ENCODE measurements around the gene OR5AK2. TPM values are rescaled to one million over a fixed set of nuclear protein-coding genes. Genes with fewer than 3 reads are reported as not detected.

Gene OR5AK2
- total and polyA plus RNA-seq, 9 of the 15 experiments (the other 6 are each of a cell fraction or from before 2014, with no cell fraction given): not detected

GRCh38 chr11:56948991-56949515 is 39.7 kb upstream of the OR5AK2 start:
- intact Hi-C loops (cut with micrococcal nuclease): no loop called here
- H2AFZ ChIP-seq (ENCODE audit: low read depth, low read length): no peak overlapping the region
- FAIRE-seq (no peak), ATAC-seq (no peak), DNase-seq (ENCODE audit: extremely low read depth in 1 of 4, low spot score in 3 of 4) (no peak)
- H4K20me1 ChIP-seq (replicated peaks; ENCODE audit: control insufficient read depth, insufficient read depth, low read length): no peaks in the 10 kb centered on the region
- no peaks in the 10 kb centered on the region for H3K36me3 ChIP-seq (ENCODE audit: control insufficient read depth, insufficient read depth, low read length)
- H3K79me2 ChIP-seq (ENCODE audit: control insufficient read depth, insufficient read depth, low read length): no peaks in the 10 kb centered on the region
- BruUV-seq (replicated peaks): no TSS peak
- no peaks in the 10 kb centered on the region for H3K9me1 ChIP-seq (ENCODE audit: control insufficient read depth, insufficient read depth, low read length)
- in situ Hi-C loops (cut with MboI): no loop called here
- H3K9ac ChIP-seq (ENCODE audit: insufficient read depth in 1 of 2, low read depth in 2 of 2, low read length in 2 of 2): no peak overlapping the region
- H3K27ac ChIP-seq (ENCODE audit: extremely low read depth, low read depth, low read length): no peak overlapping the region
- H3K4me3 ChIP-seq: no peak overlapping the region
- ChIA-PET CTCF (ENCODE audit: low intra/inter-chr PET ratio) (no interaction called here), POLR2A (no interaction called here)
- WGBS (ENCODE audit: insufficient coverage, low coverage, missing lambda C conversion rate): 0% methylated on average over 2 of the region's 2 CpGs
- no peaks in the 10 kb centered on the region for H3K9me3 ChIP-seq (replicated peaks; ENCODE audit: control insufficient read depth, insufficient read depth, low read depth, low read length)
- H3K4me2 ChIP-seq (ENCODE audit: insufficient read depth, low read length): no peak overlapping the region
- no peaks in the 10 kb centered on the region for H3K27me3 ChIP-seq (ENCODE audit: control insufficient read depth in 2 of 2, insufficient read depth in 2 of 2, low read length in 2 of 2)
- H3K4me1 ChIP-seq (replicated peaks in 1 of 2; ENCODE audit: control insufficient read depth in 2 of 2, insufficient read depth in 2 of 2, low read length in 2 of 2): no peaks in the 10 kb centered on the region
- TF ChIP-seq ZKSCAN8 (CRISPR knock-in tag; IDR thresholded peaks at IDR 0.05): no peak
- no peak for TF ChIP-seq SIX5 (IDR thresholded peaks at IDR 0.05; ENCODE audit: borderline replicate concordance in 1 of 2, insufficient read depth in 1 of 2, low read depth in 1 of 2, low read length in 2 of 2)
- TF ChIP-seq NUFIP1 (IDR thresholded peaks at IDR 0.05; ENCODE audit: partially characterized antibody): no peak
- no peak for TF ChIP-seq CBX2 (IDR thresholded peaks at IDR 0.05; ENCODE audit: insufficient read depth, low read length, poor library complexity, severe bottlenecking)
- TF ChIP-seq NCOA2 (IDR thresholded peaks at IDR 0.05; ENCODE audit: partially characterized antibody in 2 of 2): no peak
- TF ChIP-seq, protein P1, sequence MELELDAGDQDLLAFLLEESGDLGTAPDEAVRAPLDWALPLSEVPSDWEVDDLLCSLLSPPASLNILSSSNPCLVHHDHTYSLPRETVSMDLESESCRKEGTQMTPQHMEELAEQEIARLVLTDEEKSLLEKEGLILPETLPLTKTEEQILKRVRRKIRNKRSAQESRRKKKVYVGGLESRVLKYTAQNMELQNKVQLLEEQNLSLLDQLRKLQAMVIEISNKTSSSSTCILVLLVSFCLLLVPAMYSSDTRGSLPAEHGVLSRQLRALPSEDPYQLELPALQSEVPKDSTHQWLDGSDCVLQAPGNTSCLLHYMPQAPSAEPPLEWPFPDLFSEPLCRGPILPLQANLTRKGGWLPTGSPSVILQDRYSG (tag; conservative IDR thresholded peaks at IDR 0.05; ENCODE audit: low read depth): no peak
- no peak for TF ChIP-seq NR1H2 (CRISPR knock-in tag; IDR thresholded peaks at IDR 0.05)
- no peak for TF ChIP-seq MITF (IDR thresholded peaks at IDR 0.05)
- TF ChIP-seq ELK3 (CRISPR knock-in tag; IDR thresholded peaks at IDR 0.05): no peak
- TF ChIP-seq, protein P2, sequence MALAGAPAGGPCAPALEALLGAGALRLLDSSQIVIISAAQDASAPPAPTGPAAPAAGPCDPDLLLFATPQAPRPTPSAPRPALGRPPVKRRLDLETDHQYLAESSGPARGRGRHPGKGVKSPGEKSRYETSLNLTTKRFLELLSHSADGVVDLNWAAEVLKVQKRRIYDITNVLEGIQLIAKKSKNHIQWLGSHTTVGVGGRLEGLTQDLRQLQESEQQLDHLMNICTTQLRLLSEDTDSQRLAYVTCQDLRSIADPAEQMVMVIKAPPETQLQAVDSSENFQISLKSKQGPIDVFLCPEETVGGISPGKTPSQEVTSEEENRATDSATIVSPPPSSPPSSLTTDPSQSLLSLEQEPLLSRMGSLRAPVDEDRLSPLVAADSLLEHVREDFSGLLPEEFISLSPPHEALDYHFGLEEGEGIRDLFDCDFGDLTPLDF (CRISPR knock-in tag; IDR thresholded peaks at IDR 0.05): no peak
- TF ChIP-seq ZNF583 (CRISPR knock-in tag; IDR thresholded peaks at IDR 0.05): no peak
- no peak for TF ChIP-seq NCOR1 (IDR thresholded peaks at IDR 0.05)
- TF ChIP-seq ETV6 (IDR thresholded peaks at IDR 0.05; ENCODE audit: borderline replicate concordance in 1 of 2, low read depth in 2 of 2, low read length in 1 of 2): no peak
- TF ChIP-seq ETV6 (CRISPR knock-in tag; IDR thresholded peaks at IDR 0.05; ENCODE audit: borderline replicate concordance): no peak
- TF ChIP-seq, protein P3, sequence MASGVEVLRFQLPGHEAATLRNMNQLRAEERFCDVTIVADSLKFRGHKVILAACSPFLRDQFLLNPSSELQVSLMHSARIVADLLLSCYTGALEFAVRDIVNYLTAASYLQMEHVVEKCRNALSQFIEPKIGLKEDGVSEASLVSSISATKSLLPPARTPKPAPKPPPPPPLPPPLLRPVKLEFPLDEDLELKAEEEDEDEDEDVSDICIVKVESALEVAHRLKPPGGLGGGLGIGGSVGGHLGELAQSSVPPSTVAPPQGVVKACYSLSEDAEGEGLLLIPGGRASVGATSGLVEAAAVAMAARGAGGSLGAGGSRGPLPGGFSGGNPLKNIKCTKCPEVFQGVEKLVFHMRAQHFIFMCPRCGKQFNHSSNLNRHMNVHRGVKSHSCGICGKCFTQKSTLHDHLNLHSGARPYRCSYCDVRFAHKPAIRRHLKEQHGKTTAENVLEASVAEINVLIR (CRISPR knock-in tag; IDR thresholded peaks at IDR 0.05): no peak
- TF ChIP-seq RBM14 (IDR thresholded peaks at IDR 0.05; ENCODE audit: borderline replicate concordance, insufficient read depth, low read depth, low read length): no peak
